Stimulated activated CD8-positive, alpha-beta memory T cell treated with anti-CD3 and anti-CD28 coated beads, Interleukin-4, amount 100 ng/mL, for 1 hour (primary cell): ENCODE results near the gene CSNK1D.

Experiments
- DNase-seq, 2 donors: peaks; one replicate each; pipeline ENCODE4 v3.0.0-alpha.2; 2020; ENCODE audit warnings: low read depth in 2 of 2, low spot score in 1 of 2

Gene CSNK1D

DNA sequence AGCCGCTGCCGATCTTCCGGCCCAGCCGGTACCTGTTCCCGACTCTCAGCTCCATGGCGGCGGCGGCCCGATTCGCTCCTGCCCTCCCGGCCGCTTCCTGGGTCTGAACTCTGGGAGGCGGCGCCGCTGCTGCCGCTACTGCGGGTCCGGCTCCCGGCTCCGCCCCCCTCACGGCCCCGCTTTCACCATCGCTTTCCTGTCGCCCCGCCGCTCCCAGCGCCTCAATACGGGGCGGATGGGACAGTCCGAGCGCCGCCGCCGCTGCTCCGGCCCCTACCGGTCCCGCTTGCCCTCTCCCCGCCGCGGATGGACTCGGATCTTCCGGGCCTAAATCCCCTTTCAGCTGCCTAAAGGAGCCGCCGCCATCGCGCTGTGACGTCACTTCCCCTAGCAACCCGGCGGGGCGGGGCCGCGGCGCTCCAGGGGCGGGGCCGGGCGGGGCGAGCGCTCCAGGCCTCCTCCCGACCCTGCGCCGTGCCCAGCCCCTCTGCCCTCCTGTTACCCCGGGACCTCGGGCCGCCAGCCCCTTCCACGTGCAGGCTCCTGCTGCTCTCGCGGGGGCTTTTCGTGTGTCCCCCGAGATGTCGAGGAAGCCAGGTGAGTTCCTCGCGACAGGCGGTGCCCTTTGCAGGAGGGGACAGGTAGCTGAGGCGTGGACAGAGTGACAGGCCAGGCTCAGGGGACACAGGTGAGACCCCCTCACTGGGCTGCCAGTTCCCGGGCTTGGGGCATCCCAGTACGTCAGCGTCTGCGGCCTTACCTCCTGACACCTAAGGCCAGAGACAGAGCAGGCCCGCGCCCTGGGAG is at the start of gene CSNK1D:
TSS of gene CSNK1D (minus strand) at position 374 of the 807 bp plus-strand sequence. CDS start at position 55, 319 bp downstream.
- peak; percentile 85 for DNase-seq

DNA sequence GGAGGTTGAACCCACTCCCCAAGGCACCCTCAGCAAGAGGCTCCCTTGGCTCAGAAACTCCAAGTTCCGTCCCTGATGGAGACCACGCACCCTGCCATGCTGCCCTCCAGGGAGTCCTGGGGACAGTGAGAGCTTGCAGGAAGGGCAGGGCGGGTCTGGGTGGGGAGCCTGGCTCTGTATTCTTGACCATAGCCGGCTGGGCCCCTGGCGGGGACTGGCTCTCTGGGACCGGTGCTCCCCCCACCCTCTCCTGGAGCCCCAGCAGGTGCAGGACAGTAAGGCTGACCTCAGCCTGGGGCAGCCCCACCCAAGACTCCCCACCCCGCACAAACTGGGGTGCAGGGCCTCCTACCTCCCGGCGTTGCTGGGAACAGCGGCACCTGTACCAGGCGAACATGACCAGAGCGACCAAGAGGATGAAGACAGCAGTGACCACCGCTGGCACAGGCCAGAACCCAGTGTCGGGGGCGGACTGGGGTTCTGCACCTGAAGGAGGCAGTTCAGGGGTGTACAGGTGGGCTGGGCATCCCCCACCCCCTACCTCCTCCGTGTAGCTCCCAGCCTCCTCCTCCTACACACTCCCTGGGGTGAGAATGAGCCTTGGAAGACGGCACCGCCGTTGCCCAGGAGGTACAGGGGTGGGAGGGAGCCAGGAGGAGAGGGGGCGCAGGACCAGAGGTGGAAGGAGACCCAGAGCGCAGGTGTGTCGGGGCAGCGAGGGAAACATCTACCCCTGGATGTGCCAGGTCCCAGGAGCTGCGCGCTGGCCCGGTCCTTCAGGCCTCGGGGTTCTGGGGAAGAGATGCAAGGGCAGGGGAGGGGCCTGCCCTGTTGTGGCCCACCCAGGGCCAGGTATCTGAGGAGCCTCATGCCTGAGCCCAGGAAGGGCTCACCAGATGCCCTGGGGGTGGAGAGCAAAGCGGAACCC is 49.3 kb upstream of the CSNK1D start:
- no peak for DNase-seq

DNA sequence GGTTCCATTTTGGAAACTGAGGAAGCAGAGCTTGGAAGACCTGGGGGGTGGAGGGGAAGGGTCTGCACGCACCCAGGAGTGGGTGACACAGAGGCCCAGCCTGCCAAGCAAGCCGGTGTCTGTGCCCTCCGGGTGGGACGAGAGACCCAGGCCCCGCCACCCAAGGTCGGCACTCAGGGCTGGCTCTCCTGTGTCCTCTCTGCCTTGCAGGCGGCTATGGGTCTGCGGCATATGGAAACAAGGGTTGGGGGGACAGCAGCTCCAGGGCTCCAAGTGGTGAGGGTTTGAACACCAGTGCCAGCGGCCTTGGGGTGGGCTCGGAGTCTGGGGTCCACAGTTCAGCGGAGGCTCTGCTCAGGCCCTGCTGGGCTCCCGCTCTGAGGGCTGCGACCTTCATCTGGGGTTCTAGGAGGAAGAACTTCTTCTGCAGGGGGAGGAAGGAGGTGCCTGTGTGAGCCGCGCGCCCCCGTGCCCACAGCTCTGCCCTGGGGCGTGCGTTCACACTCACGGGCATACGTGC is 48.5 kb upstream of the CSNK1D start:
- DNase-seq = no peak

DNA sequence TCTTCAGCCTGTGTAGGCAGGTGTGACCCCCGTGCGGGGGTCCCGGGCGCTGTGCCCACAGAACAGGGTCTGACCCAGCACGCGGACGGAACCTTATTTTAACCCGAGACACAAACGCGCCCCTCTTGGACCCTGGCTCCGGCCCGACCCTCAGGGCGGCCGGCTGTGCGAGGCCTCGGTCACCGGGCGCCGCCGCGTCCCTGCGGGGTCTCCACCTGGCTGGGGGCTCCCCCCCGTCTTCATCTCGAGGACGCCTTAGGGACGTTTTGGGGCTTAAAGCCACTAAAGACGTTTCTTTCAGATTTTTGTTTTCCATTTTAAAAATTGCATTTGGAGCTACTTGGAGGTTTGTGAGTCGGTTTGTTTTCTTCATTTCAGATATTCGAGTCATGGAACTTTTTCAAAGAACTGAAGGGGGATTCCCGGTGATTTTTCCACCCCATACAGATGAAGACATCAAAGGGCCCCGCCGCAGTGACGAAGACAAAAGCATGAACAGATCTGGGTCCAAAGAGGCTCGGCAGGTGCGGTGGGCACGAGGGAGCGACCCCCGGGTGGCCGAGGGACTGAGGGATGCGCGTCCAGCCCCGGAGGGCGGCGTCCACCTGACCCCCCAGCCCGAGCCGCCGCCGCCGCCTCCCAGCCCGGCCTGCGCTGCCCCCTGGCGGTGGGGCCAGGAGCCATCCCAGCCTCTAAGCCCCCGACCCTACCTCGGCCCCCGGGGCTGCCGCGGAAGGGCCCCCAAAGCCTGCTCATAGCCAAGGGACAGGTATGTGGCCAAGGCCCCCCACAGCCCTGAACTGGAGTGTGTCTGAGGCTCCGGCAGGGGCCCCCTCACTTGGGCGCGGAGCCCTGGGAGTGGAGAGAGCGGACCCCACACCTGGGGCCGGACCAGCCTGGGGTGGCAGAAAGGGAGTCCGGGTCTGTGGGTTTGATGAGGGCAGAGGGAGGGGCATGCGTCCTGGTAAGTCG is 47.7 kb upstream of the CSNK1D start:
- DNase-seq = peak; percentile 68 to 70

DNA sequence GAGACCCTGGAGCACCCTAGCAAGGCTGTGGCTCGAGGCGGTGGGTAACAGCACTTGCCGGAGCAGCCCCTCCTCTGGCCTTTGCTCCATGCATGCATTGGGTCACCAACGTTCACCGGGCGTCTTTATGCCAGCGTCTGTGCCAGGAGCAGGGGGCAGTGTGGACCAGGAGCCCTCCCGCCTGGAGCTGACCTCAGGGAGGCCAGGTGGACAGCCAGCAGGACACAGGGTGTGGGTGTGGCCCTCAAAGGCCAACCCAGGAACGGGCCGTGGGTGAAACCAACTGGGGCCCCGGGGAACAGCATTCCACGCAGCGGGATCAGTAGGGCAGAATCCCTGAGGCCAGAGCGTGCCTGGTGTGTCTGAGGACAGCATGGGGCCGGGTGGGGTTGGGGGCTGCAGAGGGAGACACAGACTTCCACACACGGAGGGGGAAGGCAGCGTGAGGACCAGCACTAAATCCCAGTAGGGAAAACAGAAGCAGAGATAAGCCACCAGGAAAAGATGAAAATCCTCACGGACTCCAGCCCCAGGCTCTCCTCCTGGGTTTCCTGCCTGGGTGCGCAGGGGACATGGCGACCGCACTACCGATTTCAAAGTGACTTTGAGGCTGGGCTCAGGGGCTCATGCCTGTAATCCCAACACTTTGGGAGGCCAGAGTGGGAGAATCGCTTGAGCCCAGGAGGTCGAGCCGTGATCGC is 46.8 kb upstream of the CSNK1D start:
- DNase-seq = no peak

DNA sequence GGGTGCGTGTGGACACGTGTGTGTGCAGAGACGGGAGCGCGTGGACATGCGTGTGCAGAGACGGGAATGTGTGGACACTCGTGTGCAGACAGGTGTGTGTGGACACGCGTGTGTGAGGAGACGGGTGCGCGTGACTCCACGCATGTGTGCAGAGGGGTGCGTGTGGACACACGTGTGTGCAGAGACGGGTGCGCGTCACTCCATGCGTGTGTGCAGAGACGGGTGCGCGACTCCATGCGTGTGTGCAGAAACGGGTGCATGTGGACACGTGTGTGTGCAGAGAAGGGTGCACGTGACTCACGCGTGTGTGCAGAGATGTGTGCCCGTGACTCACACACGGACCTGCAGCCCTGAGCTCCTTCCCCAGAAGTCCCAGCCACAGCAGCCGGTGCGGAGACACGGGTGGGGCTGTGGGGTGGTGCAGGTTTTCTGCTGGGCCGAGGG is 46.1 kb upstream of the CSNK1D start:
- DNase-seq = no peak

DNA sequence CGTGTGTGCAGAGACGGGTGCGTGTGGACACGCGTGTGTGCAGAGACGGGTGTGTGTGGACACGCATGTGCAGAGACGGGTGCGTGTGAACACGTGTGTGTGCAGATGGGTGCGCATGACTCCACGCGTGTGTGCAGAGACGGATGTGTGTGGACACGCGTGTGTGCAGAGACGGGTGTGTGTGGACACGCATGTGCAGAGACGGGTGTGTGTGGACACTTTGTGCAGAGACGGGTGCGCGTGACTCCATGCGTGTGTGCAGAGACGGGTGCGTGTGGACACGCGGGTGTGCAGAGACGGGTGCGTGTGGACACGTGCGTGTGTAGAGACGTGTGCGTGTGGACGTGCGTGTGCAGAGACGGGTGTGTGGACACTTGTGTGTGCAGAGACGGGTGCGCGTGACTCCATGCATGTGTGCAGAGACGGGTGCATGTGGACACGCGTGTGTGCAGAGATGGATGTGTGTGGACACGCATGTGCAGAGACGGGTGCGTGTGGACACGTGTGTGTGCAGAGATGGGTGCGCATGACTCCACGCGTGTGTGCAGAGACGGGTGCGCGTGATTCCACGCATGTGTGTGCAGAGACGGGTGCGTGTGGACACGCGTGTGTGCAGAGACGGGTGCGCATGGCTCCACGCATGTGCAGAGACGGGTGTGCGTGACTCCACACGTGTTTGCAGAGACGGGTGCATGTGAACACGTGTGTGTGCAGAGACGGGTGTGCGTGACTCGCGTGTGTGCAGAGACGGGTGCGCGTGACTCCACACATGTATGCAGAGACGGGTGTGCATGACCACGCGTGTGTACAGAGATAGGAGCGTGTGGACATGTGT is 45.5 kb upstream of the CSNK1D start:
- DNase-seq = no peak

DNA sequence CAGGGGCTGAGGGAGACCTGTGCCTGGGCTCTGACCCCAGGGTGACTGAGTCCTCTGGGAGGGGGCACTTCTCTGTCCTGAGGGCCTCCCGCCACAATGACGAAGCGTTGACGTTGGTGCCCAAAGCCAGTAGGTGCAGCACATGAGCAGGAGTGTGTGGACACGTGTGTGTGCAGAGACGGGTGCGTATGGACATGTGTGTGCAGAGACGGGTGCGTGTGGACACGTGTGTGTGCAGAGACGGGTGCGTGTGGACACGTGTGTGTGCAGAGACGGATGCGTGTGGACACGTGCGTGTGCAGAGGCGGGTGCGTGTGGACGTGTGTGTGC is 44.6 kb upstream of the CSNK1D start:
- no peak for DNase-seq

DNA sequence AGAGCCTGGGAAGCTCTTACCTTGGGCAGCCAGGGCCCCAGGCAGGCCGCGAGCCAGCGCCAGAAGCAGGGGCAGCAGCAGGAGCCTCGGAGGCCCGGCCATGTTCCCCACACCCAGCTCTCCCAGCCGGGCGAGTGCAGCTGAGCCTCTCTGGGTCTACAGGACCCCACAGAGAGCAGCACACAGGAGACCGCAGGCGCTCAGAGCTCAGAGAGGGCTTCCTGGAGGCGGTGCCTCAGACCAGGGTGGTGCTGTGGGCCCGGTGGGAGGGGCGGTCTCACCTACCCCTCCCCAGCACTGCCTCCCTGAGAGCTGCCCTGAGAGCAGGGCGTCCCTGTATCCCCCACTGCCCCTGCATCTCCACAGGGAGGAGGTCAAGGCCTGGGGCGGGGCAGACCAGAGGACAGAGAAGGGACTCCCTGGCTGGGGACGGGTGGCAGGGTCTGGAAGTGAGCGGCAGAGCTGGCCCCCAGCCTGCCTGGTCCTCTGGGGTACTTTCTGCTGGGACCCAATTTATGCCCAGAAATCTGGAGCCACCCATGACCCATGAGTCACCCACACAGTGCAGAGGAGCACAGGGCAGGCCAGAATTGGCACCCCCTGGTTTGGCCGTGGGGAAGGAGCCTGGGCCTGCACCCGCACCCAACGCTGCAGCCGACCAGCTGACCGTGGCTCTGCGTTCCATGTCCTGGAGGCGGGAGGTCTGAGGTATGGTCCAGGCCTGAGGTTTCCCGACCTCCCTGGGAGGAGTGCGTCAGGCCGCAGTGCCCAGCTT is 44.1 kb upstream of the CSNK1D start, which contains the start of gene CD7:
TSS of gene CD7 (minus strand) at position 215 of the 775 bp plus-strand sequence. CDS start at position 102, 113 bp downstream.
- DNase-seq = peak in 1 of 2 donors; percentile 51

DNA sequence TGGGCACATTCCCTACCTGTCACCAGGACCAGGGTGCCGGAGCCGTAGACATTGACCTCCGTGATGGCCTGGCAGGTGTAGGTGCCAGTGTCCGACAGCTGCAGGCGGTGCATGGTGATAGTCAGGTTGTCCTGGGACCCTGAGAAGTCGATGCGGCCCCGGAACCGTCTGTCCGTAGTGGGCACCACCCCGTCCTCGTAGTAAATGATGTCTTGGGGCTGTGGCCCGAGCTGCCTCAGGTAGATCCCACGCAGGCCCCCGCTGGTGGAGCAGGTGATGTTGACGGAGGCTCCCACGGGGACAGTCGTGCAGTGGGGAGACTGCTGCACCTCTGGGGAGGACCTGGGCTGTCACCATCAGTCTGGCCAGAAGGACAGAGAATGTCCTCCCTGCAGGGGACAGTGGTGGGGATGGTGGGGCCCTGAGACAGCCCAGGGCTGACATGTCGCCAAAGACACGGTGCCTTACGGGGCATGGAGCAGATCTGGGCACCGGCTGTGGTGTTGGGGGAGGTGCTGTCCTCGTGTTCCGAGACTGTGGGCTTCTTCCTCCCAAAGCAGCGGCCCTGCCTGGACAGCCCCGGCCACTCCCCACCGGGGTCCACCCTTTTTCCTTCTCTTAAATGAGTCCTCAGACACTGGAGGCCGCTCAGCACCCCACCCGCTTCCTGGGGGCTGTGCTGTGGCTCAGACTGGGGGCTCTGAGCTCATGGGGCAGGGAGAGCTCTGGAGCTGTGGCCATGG is 43.3 kb upstream of the CSNK1D start:
- DNase-seq = no peak

DNA sequence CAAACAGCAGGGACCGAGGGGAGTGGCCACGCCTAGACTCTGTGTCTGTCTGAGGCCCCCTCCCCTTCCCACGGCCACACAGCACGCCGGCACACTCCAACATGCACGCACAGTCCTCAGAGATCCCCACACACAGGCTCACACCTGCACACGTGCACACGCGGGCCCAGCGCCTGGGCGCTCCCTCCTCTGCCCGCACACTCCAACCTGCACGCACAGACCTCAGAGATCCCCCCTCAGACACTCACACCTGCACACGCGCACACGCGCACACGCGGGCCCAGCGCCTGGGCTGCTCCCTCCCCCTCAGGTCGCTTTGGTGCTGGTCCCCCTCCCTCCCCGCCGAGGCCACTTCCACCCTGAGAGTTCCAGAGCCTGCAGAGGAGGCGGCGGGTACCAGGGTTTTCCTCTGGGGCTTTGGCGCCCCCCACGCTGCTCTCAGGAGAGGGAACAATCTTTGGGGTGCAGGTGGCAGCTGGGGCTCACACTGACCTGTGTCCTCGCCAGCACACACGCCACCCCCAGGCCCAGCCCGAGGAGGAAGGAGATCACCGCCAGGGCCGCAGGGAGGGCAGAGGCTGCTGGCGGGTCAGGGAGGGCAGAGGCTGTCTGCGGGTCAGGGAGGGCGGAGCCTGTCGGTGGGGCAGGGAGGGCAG is 42.3 kb upstream of the CSNK1D start:
- DNase-seq = no peak

DNA sequence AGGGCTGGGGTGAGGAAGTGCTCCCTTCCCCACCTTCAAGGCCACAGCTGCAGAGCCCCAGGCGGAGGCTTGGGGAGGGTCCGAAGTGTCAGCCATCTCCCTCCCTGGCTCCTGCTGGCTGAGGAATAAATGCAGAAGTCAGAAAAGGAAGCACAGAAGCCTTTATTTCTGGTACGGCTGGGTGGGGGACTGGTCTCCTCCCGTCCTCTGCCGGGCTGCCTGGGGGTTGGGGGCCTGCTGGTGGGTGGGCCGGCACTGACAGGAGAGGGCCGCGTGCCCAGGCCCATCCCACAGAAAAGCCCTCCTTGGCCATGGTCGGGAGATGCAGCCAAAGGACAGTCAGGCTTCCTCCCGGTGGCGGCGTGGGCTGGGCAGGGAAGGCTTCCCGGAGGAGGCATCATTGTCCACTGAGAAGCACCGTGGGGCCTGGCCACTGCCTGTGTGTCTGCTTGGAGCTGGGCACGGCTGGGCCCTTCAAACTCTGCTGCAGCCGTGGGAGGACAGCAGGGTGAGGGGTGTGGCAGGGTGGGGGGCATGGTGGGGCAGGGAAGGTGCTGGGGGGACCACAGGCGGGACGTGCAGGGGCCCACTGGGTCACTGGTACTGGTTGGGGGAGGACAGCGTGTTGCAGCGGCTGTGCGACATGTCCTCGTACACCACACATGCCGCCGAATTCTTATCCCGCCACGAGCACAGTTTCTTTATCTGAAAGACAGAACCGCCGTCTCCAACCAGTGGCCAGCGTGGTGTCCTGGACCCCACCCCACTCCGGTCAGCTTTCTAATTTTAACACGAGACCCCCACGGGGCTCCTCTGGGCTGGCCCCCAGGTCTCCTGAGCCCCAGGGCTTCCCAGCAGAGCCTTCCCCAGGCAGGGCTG is 41.5 kb upstream of the CSNK1D start:
- no peak for DNase-seq

DNA sequence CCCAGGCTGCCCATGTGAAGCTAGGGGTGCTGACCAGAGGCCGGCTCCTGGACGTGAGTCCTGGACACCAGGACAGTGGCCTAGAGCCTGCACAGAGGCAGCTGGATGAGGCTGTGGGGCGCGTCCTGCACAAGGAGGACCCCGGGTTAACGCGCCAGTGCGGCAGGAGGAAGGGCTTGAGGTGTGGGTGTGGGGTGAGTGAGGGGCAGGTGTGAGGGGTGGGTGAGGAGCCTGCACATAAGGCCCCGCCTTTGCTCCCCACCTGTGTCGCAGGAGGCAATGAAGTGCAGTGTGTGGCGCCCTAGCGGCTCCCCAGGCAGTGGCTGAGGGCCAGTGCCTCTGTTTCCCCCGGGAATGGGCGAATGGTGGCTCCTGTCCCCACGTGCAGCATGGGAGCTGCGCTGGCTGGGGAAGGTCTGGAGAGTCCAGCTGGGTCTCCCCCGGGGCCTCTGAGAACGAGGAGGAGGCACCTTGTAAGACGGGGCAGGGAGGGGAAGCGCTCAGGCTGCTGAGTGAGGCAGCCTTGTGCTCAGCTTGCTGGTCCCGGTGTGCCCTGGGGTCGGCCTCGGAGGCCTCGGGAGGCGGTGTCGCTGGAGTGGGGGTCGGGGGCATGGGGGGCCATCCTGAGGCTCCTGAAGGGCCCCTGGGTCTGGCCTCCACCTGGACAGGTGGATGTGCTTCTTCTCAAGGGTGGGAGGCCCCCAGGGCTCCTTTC is 40.7 kb upstream of the CSNK1D start:
- DNase-seq = no peak

DNA sequence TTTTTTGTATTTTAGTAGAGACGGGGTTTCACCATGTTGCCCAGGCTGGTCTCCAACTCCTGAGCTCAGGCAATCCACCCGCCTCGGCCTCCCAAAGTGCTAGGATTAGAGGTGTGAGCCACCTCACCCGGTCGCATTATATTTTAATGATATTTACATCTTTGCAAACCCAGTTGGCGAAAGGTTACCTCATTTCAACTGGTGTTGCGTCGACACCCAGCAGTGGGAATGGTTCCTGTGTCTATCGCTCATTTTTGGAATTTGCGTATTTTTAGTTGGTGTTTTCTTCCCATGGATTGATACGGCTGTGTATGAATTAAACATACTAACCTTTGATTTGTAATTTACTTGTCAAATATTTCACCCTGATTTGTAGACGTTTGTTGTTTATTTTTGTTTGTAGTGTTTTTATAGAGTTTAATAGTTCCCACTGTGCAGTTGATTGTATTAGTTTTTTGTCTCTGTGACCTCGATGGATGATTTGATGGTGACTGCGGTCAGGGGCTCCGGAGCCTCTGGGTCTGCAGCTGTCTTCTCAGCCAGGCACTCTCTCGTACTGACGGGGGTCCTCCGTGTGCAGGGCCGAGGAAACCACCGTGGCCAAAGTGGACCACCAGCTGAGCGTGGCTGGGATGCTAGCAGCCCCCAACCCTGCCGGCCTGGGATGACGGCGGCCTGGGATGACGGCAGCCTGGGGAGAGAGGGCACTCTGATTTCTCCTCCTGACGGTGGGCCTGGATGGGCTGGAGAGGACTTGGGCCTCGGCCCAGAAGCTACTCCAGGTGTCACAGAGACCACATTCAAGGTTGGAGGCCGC is 39.9 kb upstream of the CSNK1D start:
- DNase-seq = no peak

DNA sequence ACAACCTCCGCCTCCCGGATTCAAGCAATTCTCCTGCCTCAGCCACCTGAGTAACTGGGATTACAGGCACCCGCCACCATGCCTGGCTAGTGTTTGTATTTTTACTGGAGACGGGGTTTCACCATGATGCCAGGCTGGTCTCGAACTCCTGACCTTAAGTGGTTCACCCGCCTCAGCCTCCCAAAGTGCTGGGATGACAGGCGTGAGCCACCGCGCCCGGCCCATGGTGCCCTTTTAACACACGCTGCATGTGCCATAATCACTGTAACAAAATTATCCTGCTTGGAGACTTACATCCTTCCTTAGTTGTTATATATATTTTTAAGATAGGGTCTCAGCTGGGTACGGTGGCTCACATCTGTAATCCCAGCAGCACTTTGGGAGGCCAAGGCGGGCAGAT is 38.5 kb upstream of the CSNK1D start:
- DNase-seq = no peak
